GM18519 (cell line): ENCODE data around the gene SYT13.
"Not testable (repeated sequence)": the region's sequence is repeated elsewhere in the genome, so short reads cannot be mapped to it uniquely, and the experiment has no call there.

Experiments
- ATAC-seq: cut with Tn5 transposase; IDR thresholded peaks from one replicate; pipeline ENCODE4 v1.9.1; 2021; ENCODE audit warnings: mild to moderate bottlenecking, moderate library complexity; ENCODE audit not compliant: unreplicated experiment, low FRiP score

Gene SYT13

GRCh38 chr11:45252134-45252856, 33.8 kb downstream of the SYT13 start:
- ATAC-seq: no peak

DNA sequence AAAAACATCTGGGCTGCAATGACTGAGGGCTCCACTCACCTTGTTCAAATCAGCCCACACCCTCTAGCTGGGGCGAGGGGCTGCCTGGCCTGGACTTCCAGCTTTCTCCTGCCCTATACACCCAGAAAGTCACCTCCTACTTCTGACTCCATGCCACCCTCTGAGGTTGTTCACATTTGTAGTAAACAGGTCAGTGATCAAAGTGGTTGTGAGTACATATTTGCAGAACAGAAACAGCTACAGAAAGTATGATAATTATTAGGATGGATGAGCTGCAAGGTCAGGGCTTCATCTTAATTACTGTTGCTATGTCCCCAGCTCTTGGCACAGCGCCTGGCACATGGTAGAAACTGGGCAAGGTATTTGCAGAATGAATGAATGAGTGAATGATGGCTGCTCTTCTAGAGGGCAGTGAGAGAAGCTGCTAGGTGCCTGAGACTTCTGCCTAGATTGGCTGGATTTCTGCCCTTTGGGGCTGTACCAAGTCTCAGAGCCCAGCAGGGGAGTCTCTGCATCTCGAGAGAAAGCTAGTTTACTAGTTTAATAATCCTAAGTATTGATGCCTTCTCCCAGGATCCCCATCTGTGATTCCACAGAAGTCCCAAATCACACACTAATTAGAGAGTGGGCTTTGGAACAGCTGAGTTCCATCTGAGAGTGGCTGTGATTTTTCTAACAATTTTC, 36.0 kb downstream of the SYT13 start:
- ATAC-seq: no peak

- not testable (repeated sequence) for ATAC-seq
Measured at GRCh38 chr11:45249372-45249771, 36.8 kb downstream of the SYT13 start.

DNA sequence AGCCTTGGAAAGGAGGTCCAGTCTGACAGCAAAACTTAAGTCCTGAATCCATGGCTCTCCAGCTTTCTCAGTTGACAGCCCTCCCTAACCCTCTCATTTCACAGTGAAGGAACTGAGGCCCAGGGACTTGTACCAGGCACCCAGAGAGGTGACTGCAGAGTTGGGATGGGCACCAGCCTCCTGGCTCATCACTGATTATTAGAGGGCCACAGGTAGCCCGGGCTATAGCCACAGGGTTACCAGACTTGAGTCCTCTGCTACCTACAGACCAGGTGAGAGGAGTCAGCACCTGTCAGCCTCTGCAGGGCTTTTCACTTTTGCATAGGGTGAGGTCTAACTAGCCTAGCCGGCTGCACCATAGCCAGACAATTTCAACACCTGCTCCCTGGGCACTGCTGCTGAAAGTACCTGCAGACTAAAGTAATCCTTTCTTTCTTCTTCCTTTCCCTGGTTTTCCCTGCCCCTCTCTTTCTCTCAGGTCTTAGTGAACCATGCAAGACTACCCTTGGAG, 37.6 kb downstream of the SYT13 start:
- ATAC-seq: no peak

GRCh38 chr11:45247433-45247832, 38.7 kb downstream of the SYT13 start:
- ATAC-seq: no peak

- no peak for ATAC-seq
Measured at GRCh38 chr11:45246241-45246640, 39.9 kb downstream of the SYT13 start.

DNA sequence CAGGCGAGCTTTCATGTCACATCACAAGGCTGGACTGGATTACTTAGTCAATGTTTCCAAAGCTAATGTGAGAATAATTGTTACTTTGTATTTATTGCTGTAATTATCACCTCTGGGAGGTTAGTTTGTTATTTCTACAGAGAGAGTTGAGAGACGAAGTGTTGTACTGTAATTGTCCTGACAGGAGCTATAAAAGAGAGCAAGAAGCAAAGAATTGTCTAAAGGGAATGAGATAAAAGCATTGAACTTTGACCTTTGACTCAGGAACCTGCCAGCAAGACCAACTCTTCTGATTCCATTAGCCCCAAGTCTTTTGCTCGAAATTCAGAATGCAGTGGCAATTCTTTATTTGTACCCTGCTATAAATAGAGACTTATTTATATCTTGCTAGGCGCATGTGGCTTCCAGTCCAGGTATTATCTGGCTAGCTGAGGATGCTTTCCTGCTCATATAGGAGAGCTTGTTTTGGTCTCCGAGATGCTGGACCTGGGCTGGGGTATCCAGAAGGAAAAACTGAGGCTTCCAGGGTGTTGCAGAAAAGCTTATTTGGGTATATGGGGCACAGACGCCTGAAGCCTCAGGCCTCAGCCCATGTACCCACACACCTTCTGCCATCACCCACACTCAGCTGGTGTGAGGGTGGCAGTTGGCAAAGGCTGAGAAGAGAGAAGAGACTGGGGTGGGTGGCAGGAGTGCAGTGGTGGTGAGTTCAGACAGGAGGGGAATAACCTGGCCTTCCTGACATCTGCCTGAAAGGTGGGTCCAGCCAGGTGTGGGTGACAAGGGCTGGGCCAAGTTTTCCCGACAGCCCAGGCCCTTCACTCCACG, 40.7 kb downstream of the SYT13 start:
- ATAC-seq: no peak

- no peak for ATAC-seq
Measured at GRCh38 chr11:45243967-45244366, 42.2 kb downstream of the SYT13 start.

GRCh38 chr11:45239733-45240132, 46.4 kb downstream of the SYT13 start:
- no peak for ATAC-seq

DNA sequence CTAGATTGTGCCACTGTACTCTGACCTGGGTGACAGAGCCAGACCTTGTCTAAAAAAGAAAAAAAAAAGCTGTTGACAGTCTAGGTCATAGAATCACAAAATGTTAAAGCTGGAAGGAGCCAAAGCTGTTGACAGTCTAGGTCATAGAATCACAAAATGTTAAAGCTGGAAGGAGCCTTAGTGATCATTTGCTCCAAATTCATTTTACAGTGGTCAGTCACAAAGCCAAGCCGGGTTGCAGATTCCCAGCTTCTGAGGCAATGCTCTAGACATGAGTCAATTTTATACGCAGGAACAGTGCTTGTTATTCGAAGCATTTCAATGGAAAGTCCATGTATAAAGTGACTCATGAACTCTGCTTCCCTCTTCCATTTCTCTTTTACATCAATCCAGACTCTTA, 47.4 kb downstream of the SYT13 start:
- no peak for ATAC-seq

- no peak for ATAC-seq
Measured at GRCh38 chr11:45237711-45238315, 48.3 kb downstream of the SYT13 start.

DNA sequence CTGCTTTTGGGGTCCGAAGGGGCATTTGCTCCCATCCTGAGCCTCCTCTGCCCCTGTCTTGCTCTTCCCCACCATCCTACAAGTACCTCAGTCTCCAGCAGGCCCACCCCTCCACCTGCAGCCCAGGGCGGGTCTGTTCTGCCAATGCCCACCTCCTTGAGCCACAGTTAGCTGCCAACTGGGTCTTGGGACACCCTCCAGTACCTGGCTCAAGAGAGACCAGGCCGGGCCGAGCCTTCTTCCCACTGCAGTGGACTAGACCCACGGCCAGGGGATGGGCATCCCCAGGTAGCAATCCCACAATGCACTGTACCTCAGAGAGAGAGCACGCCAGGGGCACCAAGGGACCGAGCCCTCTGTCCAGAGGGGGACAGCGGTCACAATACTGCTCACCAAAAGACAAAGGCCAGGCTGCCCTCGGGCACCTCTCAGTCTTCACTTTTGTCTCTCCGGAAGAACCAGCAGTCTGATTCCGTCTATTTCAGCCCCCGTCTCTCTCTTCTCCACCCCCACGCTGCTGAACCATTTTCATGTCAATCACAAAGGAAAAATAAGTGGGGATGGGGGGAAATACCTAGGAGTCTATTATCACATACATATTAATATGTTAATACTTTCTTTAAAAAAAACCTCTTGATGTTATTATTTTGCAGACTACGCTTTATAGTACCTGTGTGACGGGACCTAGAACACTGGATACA, 51.7 kb downstream of the SYT13 start:
- no peak for ATAC-seq

GRCh38 chr11:45233804-45234170, 52.4 kb downstream of the SYT13 start:
- ATAC-seq: no peak

GRCh38 chr11:45233121-45233803, 52.9 kb downstream of the SYT13 start:
- ATAC-seq: no peak

GRCh38 chr11:45232341-45233080, 53.6 kb downstream of the SYT13 start:
- ATAC-seq: no peak

GRCh38 chr11:45229401-45230020, 56.6 kb downstream of the SYT13 start:
- no peak for ATAC-seq

GRCh38 chr11:45227836-45228235, 58.3 kb downstream of the SYT13 start:
- ATAC-seq: no peak

- no peak for ATAC-seq
Measured at GRCh38 chr11:45226901-45227300, 59.2 kb downstream of the SYT13 start.
